T1000 (cell line): ENCODE measurements around the gene PCDHGB7.
"Not testable (repeated sequence)": the region's sequence is repeated elsewhere in the genome, so short reads cannot be mapped to it uniquely, and the experiment has no call there.

Experiments used
- DNase-seq: peaks from one replicate; lab custom pipeline; 2025; ENCODE audit warnings: mixed read lengths; lab: John Stamatoyannopoulos, UW

Gene PCDHGB7

GRCh38 chr5:141430332-141431113 is 13.0 kb downstream of the PCDHGB7 start, which contains the start of gene PCDHGA12:
Gene PCDHGA12, plus strand, starts transcription at chr5:141430507. Its CDS starts 253 bp downstream, at chr5:141430760.
- DNase-seq = no peak

- no peak for DNase-seq
These were observed 13.8 kb downstream of the PCDHGB7 start for GRCh38 chr5:141431286-141431685.

GRCh38 chr5:141432308-141432707 is 14.8 kb downstream of the PCDHGB7 start:
- not testable (repeated sequence) for DNase-seq

GRCh38 chr5:141432726-141433125 is 15.2 kb downstream of the PCDHGB7 start:
- not testable (repeated sequence) for DNase-seq

- no peak for DNase-seq
These were observed 16.5 kb downstream of the PCDHGB7 start for GRCh38 chr5:141434006-141434405.

GRCh38 chr5:141437221-141437620 is 19.7 kb downstream of the PCDHGB7 start:
- no peak for DNase-seq

- DNase-seq = no peak
These were observed 22.1 kb downstream of the PCDHGB7 start for GRCh38 chr5:141439411-141440141.

GRCh38 chr5:141440341-141440740 is 22.9 kb downstream of the PCDHGB7 start:
- DNase-seq = no peak

- no peak for DNase-seq
These were observed 24.2 kb downstream of the PCDHGB7 start for GRCh38 chr5:141441571-141442170.

- no peak for DNase-seq
These were observed 47.9 kb downstream of the PCDHGB7 start for GRCh38 chr5:141465351-141465750.
